ENCODE data around the gene BBS9. TPM values are rescaled to one million over a fixed set of nuclear protein-coding genes. Genes with fewer than 3 reads are reported as not detected.

BBS9 gene
- total RNA-seq, 2 experiments from 2014 or later, result 13.7 to 17.2 TPM

DNA sequence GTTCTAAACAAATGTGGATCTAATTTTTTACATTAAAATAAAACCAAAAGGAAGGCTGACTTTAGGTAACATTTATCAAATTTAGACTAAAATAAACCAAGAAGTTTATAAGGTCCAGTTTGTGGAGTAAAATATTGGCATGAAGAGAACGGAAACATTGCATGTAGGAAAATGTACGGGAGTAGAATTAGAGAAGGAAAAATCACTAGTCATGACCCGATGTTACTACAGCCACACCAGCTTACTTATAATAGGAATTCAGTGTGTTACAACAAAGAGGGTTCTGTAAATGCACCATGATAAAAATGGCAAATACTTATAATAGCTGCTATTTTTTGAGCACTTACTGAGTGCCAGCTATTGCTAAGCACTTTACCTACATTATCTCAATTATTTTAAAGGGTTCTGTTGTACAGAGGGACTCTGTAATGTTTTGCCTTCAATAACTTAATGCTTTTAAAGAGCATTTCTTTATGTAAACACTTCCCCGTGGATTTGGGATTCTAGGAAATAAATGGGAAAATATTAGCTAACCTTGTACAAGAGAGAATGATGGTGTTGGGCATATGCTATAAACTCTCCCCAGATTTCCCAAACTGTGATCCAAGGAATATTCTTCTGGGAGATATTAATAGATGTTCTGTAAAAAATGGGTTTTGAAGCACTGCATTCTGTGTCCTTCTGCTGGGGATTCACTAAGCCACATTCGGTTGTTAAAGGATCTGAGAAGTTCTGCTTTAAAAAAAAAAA, 296.7 kb downstream of the BBS9 start:
- Mint-ChIP-seq H3K4me1 (no peaks in the 10 kb centered on the region), H3K27ac (no peak overlapping the region), H3K9me3 (no peaks in the 10 kb centered on the region), H3K4me3 (no peak overlapping the region), H3K36me3 (no peaks in the 10 kb centered on the region), H3K27me3 (no peaks in the 10 kb centered on the region)
- ATAC-seq (ENCODE audit: low read depth) (no peak), DNase-seq (no peak)
- POLR2A ChIA-PET, result no interaction called here

GRCh38 chr7:33428415-33428814, 299.1 kb downstream of the BBS9 start:
- Mint-ChIP-seq H3K36me3 (no peaks in the 10 kb centered on the region), H3K4me3 (no peak overlapping the region)

DNA sequence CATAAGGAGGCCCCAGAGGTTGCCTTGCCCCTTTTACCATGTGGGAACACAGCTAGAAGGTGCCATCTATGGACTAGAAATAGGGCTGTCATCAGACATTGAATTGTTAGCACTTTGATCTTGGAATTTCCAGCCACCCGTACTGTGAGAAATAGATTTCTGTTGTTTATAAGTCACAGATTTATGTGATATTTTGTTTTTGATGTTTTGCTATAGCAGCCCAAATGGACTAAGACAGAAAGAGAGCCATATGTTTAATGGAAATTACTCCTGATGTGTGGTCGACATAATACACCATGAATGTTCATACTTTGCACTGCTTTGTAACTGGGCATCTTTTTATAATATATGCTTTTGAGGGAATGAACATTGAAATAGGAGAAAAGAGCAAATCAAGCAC, 302.2 kb downstream of the BBS9 start:
- no peaks in the 10 kb centered on the region for H3K36me3 Mint-ChIP-seq

More at GRCh38 chr7:33428415-33428814, 299.1 kb downstream of the BBS9 start:
- DNase-seq (no peak), ATAC-seq (ENCODE audit: low read depth) (no peak)
- Mint-ChIP-seq H3K9me3 (no peaks in the 10 kb centered on the region), H3K27ac (no peak overlapping the region), H3K4me1 (no peaks in the 10 kb centered on the region), H3K27me3 (no peaks in the 10 kb centered on the region)
- POLR2A ChIA-PET, result no interaction called here

GRCh38 chr7:33432821-33433220, 303.5 kb downstream of the BBS9 start:
- Mint-ChIP-seq H3K4me1 (no peaks in the 10 kb centered on the region), H3K27ac (no peak overlapping the region), H3K27me3 (no peaks in the 10 kb centered on the region), H3K36me3 (no peaks in the 10 kb centered on the region), H3K9me3 (no peaks in the 10 kb centered on the region), H3K4me3 (no peak overlapping the region)
- POLR2A ChIA-PET, result no interaction called here
- ATAC-seq (ENCODE audit: low read depth) (no peak), DNase-seq (no peak)

More for the DNA sequence above, 302.2 kb downstream of the BBS9 start:
- H3K27ac Mint-ChIP-seq, result no peak overlapping the region
- DNase-seq, result no peak
- H3K4me3 Mint-ChIP-seq, result no peak overlapping the region
- H3K4me1 Mint-ChIP-seq, result no peaks in the 10 kb centered on the region
- POLR2A ChIA-PET, result no interaction called here
- ATAC-seq (ENCODE audit: low read depth), result no peak
- no peaks in the 10 kb centered on the region for H3K9me3 Mint-ChIP-seq
- H3K27me3 Mint-ChIP-seq, result no peaks in the 10 kb centered on the region

GRCh38 chr7:33433357-33433756, 304.0 kb downstream of the BBS9 start:
- Mint-ChIP-seq H3K4me1 (no peaks in the 10 kb centered on the region), H3K36me3 (no peaks in the 10 kb centered on the region), H3K9me3 (no peaks in the 10 kb centered on the region), H3K4me3 (no peak overlapping the region), H3K27me3 (no peaks in the 10 kb centered on the region), H3K27ac (no peak overlapping the region)
- no peak for ATAC-seq (ENCODE audit: low read depth)
- POLR2A ChIA-PET, result no interaction called here
- no peak for DNase-seq

- H3K4me1 Mint-ChIP-seq, result peaks cover 9% of the 10 kb centered on the region
- POLR2A ChIA-PET, result no interaction called here
These were observed 315.1 kb downstream of the BBS9 start for GRCh38 chr7:33444511-33444910.

GRCh38 chr7:33446551-33446950, 317.2 kb downstream of the BBS9 start:
- POLR2A ChIA-PET, result no interaction called here
- no peaks in the 10 kb centered on the region for H3K27me3 Mint-ChIP-seq

More at GRCh38 chr7:33444511-33444910, 315.1 kb downstream of the BBS9 start:
- H3K27ac Mint-ChIP-seq, result no peak overlapping the region
- no peaks in the 10 kb centered on the region for H3K9me3 Mint-ChIP-seq
- H3K4me3 Mint-ChIP-seq, result no peak overlapping the region
- no peak for ATAC-seq (ENCODE audit: low read depth)
- no peaks in the 10 kb centered on the region for H3K27me3 Mint-ChIP-seq
- no peaks in the 10 kb centered on the region for H3K36me3 Mint-ChIP-seq
- DNase-seq, result no peak

GRCh38 chr7:33448035-33448434, 318.7 kb downstream of the BBS9 start:
- Mint-ChIP-seq H3K4me1 (peaks cover 19% of the 10 kb centered on the region), H3K27me3 (no peaks in the 10 kb centered on the region), H3K9me3 (peaks cover 6% of the 10 kb centered on the region), H3K36me3 (no peaks in the 10 kb centered on the region), H3K4me3 (no peak overlapping the region), H3K27ac (no peak overlapping the region)
- DNase-seq, result no peak
- no peak for ATAC-seq (ENCODE audit: low read depth)
- POLR2A ChIA-PET, result no interaction called here

More at GRCh38 chr7:33446551-33446950, 317.2 kb downstream of the BBS9 start:
- no peak overlapping the region for H3K27ac Mint-ChIP-seq
- H3K4me3 Mint-ChIP-seq, result no peak overlapping the region
- peaks cover 3% of the 10 kb centered on the region for H3K9me3 Mint-ChIP-seq
- no peak for ATAC-seq (ENCODE audit: low read depth)
- DNase-seq, result no peak
- no peaks in the 10 kb centered on the region for H3K36me3 Mint-ChIP-seq
- H3K4me1 Mint-ChIP-seq, result peaks cover 19% of the 10 kb centered on the region

GRCh38 chr7:33449847-33450246, 320.5 kb downstream of the BBS9 start:
- Mint-ChIP-seq H3K27me3 (no peaks in the 10 kb centered on the region), H3K9me3 (peaks cover 6% of the 10 kb centered on the region), H3K36me3 (no peaks in the 10 kb centered on the region), H3K4me3 (no peak overlapping the region), H3K27ac (no peak overlapping the region), H3K4me1 (peaks cover 19% of the 10 kb centered on the region)
- DNase-seq (no peak), ATAC-seq (ENCODE audit: low read depth) (no peak)
- POLR2A ChIA-PET, result no interaction called here

DNA sequence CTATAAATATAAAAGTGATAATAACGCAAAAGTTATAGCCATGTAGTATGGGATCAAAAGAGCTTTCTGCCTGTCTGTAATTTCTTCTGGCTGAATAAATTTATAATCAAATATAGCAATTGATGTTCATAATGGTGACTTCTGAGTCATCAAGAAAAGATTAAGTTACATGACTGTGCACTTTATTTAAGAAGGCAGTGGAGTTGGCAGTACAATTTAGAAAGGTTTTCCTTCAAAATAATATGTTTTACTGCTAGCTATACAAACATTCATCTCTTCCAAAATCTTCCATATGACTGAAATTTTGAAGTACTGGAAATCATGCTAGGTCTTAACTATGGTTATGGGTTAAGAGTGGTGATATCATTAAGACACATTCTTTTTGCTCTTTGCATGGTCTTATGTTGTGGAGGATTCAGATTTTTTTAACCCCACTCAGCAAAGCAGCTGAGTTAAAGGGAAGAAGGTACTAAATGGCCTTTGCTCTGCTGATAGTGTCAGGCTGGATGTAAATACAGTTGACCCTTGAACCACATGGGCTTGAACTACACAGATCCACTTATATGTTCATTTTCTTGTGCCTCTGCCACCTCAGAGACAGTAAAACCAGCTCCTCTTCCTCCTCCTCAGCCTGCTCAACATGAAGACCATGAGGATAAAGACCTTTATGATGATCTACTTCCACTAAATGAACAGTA, 323.6 kb downstream of the BBS9 start:
- Mint-ChIP-seq H3K36me3 (no peaks in the 10 kb centered on the region), H3K27me3 (no peaks in the 10 kb centered on the region), H3K27ac (no peak overlapping the region), H3K4me3 (no peak overlapping the region), H3K9me3 (peaks cover 6% of the 10 kb centered on the region), H3K4me1 (peaks cover 17% of the 10 kb centered on the region)
- no peak for ATAC-seq (ENCODE audit: low read depth)
- POLR2A ChIA-PET, result no interaction called here
- no peak for DNase-seq

- no peak for ATAC-seq (ENCODE audit: low read depth)
- Mint-ChIP-seq H3K36me3 (no peaks in the 10 kb centered on the region), H3K4me3 (no peak overlapping the region), H3K9me3 (peaks cover 3% of the 10 kb centered on the region), H3K27ac (no peak overlapping the region), H3K27me3 (no peaks in the 10 kb centered on the region), H3K4me1 (no peaks in the 10 kb centered on the region)
- POLR2A ChIA-PET, result no interaction called here
- DNase-seq, result no peak
These were observed 327.7 kb downstream of the BBS9 start for GRCh38 chr7:33457039-33457438.

- no peak overlapping the region for H3K27ac Mint-ChIP-seq
- ATAC-seq (ENCODE audit: low read depth), result no peak
- H3K27me3 Mint-ChIP-seq, result no peaks in the 10 kb centered on the region
- H3K4me1 Mint-ChIP-seq, result no peaks in the 10 kb centered on the region
- no peak overlapping the region for H3K4me3 Mint-ChIP-seq
- H3K9me3 Mint-ChIP-seq, result no peaks in the 10 kb centered on the region
- POLR2A ChIA-PET, result no interaction called here
- H3K36me3 Mint-ChIP-seq, result no peaks in the 10 kb centered on the region
- DNase-seq, result no peak
These were observed 329.2 kb downstream of the BBS9 start for GRCh38 chr7:33458581-33458980.

DNA sequence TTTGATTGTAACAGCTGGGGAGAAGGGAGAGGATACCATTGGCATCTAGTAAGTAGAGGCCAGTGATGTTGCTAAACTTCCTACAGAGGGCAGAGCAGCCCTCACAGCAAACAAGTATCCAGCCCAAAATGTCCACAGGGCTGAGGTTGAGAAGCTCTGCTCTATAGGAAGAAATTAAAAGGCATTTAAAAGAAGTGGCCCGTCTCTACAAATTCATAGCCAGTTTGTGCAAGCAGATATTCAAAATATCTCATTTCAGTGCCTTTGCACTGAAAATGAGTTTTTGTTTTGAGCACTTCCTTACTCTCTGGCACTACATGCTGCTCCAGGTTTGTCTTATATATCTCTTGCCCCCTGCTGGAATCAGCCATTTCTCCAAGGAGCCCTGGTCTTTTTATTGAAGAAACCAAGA, 330.0 kb downstream of the BBS9 start:
- Mint-ChIP-seq H3K4me1 (no peaks in the 10 kb centered on the region), H3K36me3 (no peaks in the 10 kb centered on the region), H3K27me3 (no peaks in the 10 kb centered on the region), H3K9me3 (no peaks in the 10 kb centered on the region), H3K27ac (no peak overlapping the region), H3K4me3 (no peak overlapping the region)
- no peak for ATAC-seq (ENCODE audit: low read depth)
- POLR2A ChIA-PET, result no interaction called here
- no peak for DNase-seq

GRCh38 chr7:33463131-33463530, 333.8 kb downstream of the BBS9 start:
- peaks cover 2% of the 10 kb centered on the region for H3K9me3 Mint-ChIP-seq
- DNase-seq (no peak), ATAC-seq (ENCODE audit: low read depth) (no peak)
- no peaks in the 10 kb centered on the region for H3K4me1 Mint-ChIP-seq
- H3K4me3 Mint-ChIP-seq, result no peak overlapping the region
- H3K27me3 Mint-ChIP-seq, result no peaks in the 10 kb centered on the region
- POLR2A ChIA-PET, result no interaction called here
- no peak overlapping the region for H3K27ac Mint-ChIP-seq
- H3K36me3 Mint-ChIP-seq, result peaks cover 2% of the 10 kb centered on the region
